Measurements from ENCODE around the gene SP2. TPM values are rescaled to one million over a fixed set of nuclear protein-coding genes. Genes with fewer than 3 reads are reported as not detected.
"Not testable (repeated sequence)": the region's sequence is repeated elsewhere in the genome, so short reads cannot be mapped to it uniquely, and the experiment has no call there.

Gene SP2
- total RNA-seq, 4 donors from 2014 or later: 8.6 to 29.7 (median 16.6) TPM

- H3K9me3 ChIP-seq: no peaks in the 10 kb centered on the region
- H3K36me3 ChIP-seq: peaks cover 0 to 60% (median 0%) of the 10 kb centered on the region in 3 donors
- no peak overlapping the region for H3K27ac ChIP-seq
- no peaks in the 10 kb centered on the region for H3K4me1 ChIP-seq
- TF ChIP-seq CTCF (IDR thresholded peaks at IDR 0.05): no peak
- TF ChIP-seq POLR2A (IDR thresholded peaks at IDR 0.05): no peak
- H3K4me3 ChIP-seq: no peak overlapping the region
- no peaks in the 10 kb centered on the region for H3K27me3 ChIP-seq
- DNase-seq: no peak
Measured at GRCh38 chr17:47929218-47930000, 33.4 kb downstream of the SP2 start.

DNA sequence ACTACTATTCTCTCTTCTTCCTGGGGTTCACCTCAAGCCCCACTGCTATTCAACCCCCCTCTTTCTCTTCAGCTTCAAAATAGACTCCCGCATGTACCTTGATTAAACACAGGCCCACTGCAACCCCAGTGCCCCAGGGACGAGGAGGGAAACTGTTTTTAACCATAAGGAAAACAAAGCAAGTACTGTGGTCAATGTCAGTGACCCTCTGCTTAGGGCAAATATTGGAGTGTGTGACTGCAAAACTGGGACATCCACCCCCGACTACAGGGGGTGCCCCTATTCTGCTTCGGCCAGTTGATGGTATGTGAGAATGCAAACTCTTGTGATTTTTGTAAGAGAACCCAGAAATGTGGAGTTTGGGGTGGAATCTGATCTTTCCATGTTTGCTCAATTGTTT is 35.8 kb downstream of the SP2 start:
- H3K36me3 ChIP-seq: peaks cover 0 to 35% (median 0%) of the 10 kb centered on the region in 3 donors

DNA sequence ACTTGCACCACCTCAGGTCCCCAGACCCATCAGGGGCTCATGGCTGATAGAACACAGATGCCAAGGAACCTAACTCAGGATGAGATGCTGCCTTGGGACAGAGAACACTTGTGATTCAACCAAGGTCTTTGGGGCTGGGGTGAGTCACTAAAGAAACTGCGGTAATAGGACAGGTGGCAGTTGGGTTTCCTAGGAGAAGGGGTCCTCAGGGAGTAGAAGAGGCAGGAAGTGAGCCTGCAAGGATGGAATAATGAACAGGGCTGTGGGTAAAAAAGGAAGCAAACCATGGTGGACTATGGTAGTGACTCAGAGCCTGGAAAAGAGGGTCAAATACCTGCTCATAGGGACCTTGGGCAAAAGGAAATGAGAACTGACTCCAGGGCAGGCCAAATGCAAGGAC is 38.8 kb downstream of the SP2 start:
- Histone ChIP-seq H3K4me3 (no peak overlapping the region), H3K27me3 (no peaks in the 10 kb centered on the region), H3K36me3 (peaks cover 0 to 10% (median 0%) of the 10 kb centered on the region in 3 donors), H3K4me1 (no peaks in the 10 kb centered on the region), H3K9me3 (no peaks in the 10 kb centered on the region), H3K27ac (no peak overlapping the region)
- no peak for DNase-seq
- TF ChIP-seq CTCF (IDR thresholded peaks at IDR 0.05): no peak
- TF ChIP-seq POLR2A (IDR thresholded peaks at IDR 0.05): no peak

More for the DNA sequence above, 35.8 kb downstream of the SP2 start:
- no peak for TF ChIP-seq CTCF (IDR thresholded peaks at IDR 0.05)
- TF ChIP-seq POLR2A (IDR thresholded peaks at IDR 0.05): no peak
- Histone ChIP-seq H3K4me1 (no peaks in the 10 kb centered on the region), H3K4me3 (no peak overlapping the region), H3K27me3 (no peaks in the 10 kb centered on the region), H3K27ac (no peak overlapping the region), H3K9me3 (no peaks in the 10 kb centered on the region)
- no peak for DNase-seq

GRCh38 chr17:47935468-47935867 is 39.4 kb downstream of the SP2 start:
- H3K4me3 ChIP-seq, H3K36me3 ChIP-seq, H3K9me3 ChIP-seq, H3K27me3 ChIP-seq, H3K27ac ChIP-seq, H3K4me1 ChIP-seq, DNase-seq: not testable (repeated sequence)

GRCh38 chr17:47935961-47936360 is 39.9 kb downstream of the SP2 start:
- Histone ChIP-seq H3K27me3 (no peaks in the 10 kb centered on the region), H3K27ac (no peak overlapping the region), H3K36me3 (no peaks in the 10 kb centered on the region), H3K4me3 (no peak overlapping the region), H3K4me1 (peaks cover 0 to 6% (median 0%) of the 10 kb centered on the region in 4 donors), H3K9me3 (no peaks in the 10 kb centered on the region)
- no peak for DNase-seq
- no peak for TF ChIP-seq POLR2A (IDR thresholded peaks at IDR 0.05)
- TF ChIP-seq CTCF (IDR thresholded peaks at IDR 0.05): no peak

GRCh38 chr17:47937941-47938340 is 41.9 kb downstream of the SP2 start:
- Histone ChIP-seq H3K4me1 (peaks cover 0 to 17% (median 6%) of the 10 kb centered on the region in 4 donors), H3K27ac (no peak overlapping the region), H3K36me3 (no peaks in the 10 kb centered on the region), H3K9me3 (no peaks in the 10 kb centered on the region), H3K27me3 (no peaks in the 10 kb centered on the region), H3K4me3 (no peak overlapping the region)
- TF ChIP-seq POLR2A (IDR thresholded peaks at IDR 0.05) (no peak), CTCF (IDR thresholded peaks at IDR 0.05) (no peak)
- no peak for DNase-seq
